ENCODE results near the gene CRKL.

The CRKL gene

DNA sequence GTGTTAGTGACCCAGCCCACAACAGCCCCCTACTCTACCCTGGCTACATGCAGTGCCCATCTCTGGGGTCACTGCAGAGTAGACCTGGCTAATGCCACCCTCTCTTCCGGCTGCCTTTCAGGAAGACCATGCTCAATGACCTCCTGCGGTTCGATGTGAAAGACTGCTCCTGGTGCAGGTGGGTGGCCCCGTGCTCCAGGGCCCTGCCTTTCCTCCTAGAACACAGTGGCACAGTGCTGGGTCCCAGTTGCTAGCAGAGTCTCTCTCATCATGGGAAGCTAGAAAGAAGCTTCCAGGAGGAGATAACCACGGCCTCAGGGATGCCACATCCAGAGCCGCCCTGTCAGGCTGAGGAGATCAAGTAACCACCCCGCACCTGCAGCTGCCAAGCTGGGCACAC, 68.5 kb downstream of the CRKL start:
- Histone ChIP-seq H3K4me3 (ENCODE audit: low read length) (no peak overlapping the region), H3F3A (ENCODE audit: control insufficient read depth, insufficient read depth) (no peaks in the 10 kb centered on the region), H3K9me3 (ENCODE audit: control insufficient read depth, insufficient read depth, low read length) (no peaks in the 10 kb centered on the region), H3K9me2 (replicated peaks; ENCODE audit: control insufficient read depth, low read length) (no peaks in the 10 kb centered on the region), H3K79me2 (ENCODE audit: control insufficient read depth, low read length) (peaks cover 29% of the 10 kb centered on the region), H3K4me2 (ENCODE audit: low read length) (no peak overlapping the region), H3K36me3 (ENCODE audit: control insufficient read depth, low read length) (peaks cover 56% of the 10 kb centered on the region), H3K4me1 (ENCODE audit: control insufficient read depth, low read length) (peaks cover 27% of the 10 kb centered on the region), H4K20me1 (ENCODE audit: control insufficient read depth, insufficient read depth, low read depth, low read length) (no peaks in the 10 kb centered on the region), H3K27me3 (ENCODE audit: control insufficient read depth, low read length) (no peaks in the 10 kb centered on the region), H3K27ac (ENCODE audit: low read depth, low read length) (no peak overlapping the region)
- no peak for TF ChIP-seq EZH2phosphoT487 (IDR thresholded peaks at IDR 0.05; ENCODE audit: borderline replicate concordance, low read length)
- TF ChIP-seq, protein P1, sequence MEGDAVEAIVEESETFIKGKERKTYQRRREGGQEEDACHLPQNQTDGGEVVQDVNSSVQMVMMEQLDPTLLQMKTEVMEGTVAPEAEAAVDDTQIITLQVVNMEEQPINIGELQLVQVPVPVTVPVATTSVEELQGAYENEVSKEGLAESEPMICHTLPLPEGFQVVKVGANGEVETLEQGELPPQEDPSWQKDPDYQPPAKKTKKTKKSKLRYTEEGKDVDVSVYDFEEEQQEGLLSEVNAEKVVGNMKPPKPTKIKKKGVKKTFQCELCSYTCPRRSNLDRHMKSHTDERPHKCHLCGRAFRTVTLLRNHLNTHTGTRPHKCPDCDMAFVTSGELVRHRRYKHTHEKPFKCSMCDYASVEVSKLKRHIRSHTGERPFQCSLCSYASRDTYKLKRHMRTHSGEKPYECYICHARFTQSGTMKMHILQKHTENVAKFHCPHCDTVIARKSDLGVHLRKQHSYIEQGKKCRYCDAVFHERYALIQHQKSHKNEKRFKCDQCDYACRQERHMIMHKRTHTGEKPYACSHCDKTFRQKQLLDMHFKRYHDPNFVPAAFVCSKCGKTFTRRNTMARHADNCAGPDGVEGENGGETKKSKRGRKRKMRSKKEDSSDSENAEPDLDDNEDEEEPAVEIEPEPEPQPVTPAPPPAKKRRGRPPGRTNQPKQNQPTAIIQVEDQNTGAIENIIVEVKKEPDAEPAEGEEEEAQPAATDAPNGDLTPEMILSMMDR (IDR thresholded peaks at IDR 0.05; ENCODE audit: low read depth, low read length, poor library complexity, severe bottlenecking) = no peak

DNA sequence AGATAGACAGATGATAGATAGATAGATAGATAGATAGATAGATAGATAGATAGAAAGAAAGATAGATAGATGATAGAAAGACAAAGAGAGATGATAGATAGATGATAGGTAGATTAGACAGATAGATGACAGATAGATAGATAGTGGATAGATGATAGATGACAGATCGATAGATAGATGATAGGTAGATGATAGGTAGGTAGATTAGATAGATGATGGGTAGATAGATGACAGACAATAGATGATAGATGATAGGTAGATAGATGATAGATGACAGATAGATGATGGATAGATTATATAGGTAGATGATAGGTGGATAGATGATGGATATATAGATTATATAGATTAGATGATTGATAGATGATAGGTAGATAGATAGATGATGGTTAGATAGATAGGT, 69.2 kb downstream of the CRKL start:
- Histone ChIP-seq H3K27me3 (ENCODE audit: control insufficient read depth, low read length) (no peaks in the 10 kb centered on the region), H3K9me2 (replicated peaks; ENCODE audit: control insufficient read depth, low read length) (no peaks in the 10 kb centered on the region), H3K4me2 (ENCODE audit: low read length) (no peak overlapping the region), H3K27ac (ENCODE audit: low read depth, low read length) (no peak overlapping the region), H3K36me3 (ENCODE audit: control insufficient read depth, low read length) (peaks cover 58% of the 10 kb centered on the region), H4K20me1 (ENCODE audit: control insufficient read depth, insufficient read depth, low read depth, low read length) (no peaks in the 10 kb centered on the region), H3K79me2 (ENCODE audit: control insufficient read depth, low read length) (peaks cover 26% of the 10 kb centered on the region), H3K4me1 (ENCODE audit: control insufficient read depth, low read length) (peaks cover 20% of the 10 kb centered on the region), H3K4me3 (ENCODE audit: low read length) (no peak overlapping the region), H3K9me3 (ENCODE audit: control insufficient read depth, insufficient read depth, low read length) (no peaks in the 10 kb centered on the region), H3F3A (ENCODE audit: control insufficient read depth, insufficient read depth) (no peaks in the 10 kb centered on the region)
- no peak for TF ChIP-seq EZH2phosphoT487 (IDR thresholded peaks at IDR 0.05; ENCODE audit: borderline replicate concordance, low read length)
- TF ChIP-seq, protein P1 (IDR thresholded peaks at IDR 0.05; ENCODE audit: low read depth, low read length, poor library complexity, severe bottlenecking) = no peak

DNA sequence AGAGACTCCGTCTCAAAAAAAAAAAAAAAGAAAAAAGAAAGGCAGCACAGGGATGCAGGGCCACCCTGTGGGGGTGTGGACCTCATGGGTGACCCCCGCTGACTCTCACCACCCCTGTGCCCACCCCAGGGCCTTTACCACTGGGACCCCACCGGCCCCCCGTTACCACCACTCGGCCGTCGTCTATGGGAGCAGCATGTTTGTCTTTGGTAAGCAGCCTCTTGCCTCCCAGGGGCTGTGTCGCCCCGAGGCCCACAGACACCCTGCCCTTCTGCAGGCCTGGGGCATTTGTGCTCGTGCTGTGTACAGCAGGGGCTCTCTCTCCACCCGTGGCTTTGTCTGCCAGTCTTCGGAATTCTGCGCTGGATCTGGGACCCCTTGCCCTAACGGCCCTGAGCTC, 70.2 kb downstream of the CRKL start:
- H4K20me1 ChIP-seq (ENCODE audit: control insufficient read depth, insufficient read depth, low read depth, low read length) = no peaks in the 10 kb centered on the region
- no peak overlapping the region for H3K27ac ChIP-seq (ENCODE audit: low read depth, low read length)
- H3K9me3 ChIP-seq (ENCODE audit: control insufficient read depth, insufficient read depth, low read length) = no peaks in the 10 kb centered on the region
- H3K4me2 ChIP-seq (ENCODE audit: low read length) = no peak overlapping the region
- no peaks in the 10 kb centered on the region for H3F3A ChIP-seq (ENCODE audit: control insufficient read depth, insufficient read depth)
- peaks cover 22% of the 10 kb centered on the region for H3K79me2 ChIP-seq (ENCODE audit: control insufficient read depth, low read length)
- peaks cover 18% of the 10 kb centered on the region for H3K4me1 ChIP-seq (ENCODE audit: control insufficient read depth, low read length)
- H3K36me3 ChIP-seq (ENCODE audit: control insufficient read depth, low read length) = peaks cover 66% of the 10 kb centered on the region
- no peak overlapping the region for H3K4me3 ChIP-seq (ENCODE audit: low read length)
- H3K9me2 ChIP-seq (replicated peaks; ENCODE audit: control insufficient read depth, low read length) = no peaks in the 10 kb centered on the region
- TF ChIP-seq, protein P1 (IDR thresholded peaks at IDR 0.05; ENCODE audit: low read depth, low read length, poor library complexity, severe bottlenecking) = no peak
- H3K27me3 ChIP-seq (ENCODE audit: control insufficient read depth, low read length) = no peaks in the 10 kb centered on the region
